HG02623 (cell line): ENCODE results near the gene FGF18.

ENCODE experiments used
- ATAC-seq: cut with Tn5 transposase; IDR thresholded peaks from one replicate; pipeline ENCODE4 v1.9.1; 2021; ENCODE audit warnings: moderate library complexity; ENCODE audit not compliant: unreplicated experiment

The FGF18 gene

GRCh38 chr5:171422495-171422894 lies 3.0 kb downstream of the FGF18 start:
- no peak for ATAC-seq

DNA sequence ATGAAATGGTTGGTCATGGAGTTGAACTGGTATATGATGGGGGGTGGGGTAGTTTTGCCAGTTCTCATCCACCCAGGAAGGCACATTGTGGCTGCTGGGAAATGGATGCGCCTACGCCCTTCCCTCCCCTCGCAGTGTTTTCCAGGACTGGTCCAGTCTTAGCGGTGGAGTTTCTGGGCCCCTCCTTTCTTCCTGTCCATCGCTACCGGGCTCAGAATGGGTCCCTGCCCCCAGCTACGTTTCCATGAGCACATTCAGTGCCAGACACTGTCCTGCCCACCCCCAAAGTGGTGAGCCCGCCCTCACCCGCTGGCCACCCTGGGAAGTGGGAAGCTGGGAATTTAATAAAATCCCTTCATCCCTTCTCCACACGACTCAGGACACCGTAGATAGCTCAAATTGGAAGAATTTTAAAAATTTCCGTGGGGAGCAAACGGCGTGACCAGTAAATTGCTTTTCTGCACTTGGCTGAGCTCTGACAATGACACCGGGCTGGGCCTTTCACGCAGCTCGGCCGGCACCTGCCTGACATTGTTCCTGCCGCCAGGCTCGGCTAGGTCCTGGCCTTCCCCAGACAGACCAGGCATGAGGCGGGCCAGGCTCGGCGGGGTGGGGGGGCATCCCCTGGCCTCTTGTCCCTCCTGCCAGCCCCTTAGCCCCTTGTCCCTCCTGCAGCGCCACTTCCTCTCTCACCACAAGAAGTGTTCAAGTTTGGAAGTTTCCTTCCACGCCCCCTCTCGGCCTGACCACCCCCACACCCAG lies 3.6 kb downstream of the FGF18 start:
- ATAC-seq = no peak

DNA sequence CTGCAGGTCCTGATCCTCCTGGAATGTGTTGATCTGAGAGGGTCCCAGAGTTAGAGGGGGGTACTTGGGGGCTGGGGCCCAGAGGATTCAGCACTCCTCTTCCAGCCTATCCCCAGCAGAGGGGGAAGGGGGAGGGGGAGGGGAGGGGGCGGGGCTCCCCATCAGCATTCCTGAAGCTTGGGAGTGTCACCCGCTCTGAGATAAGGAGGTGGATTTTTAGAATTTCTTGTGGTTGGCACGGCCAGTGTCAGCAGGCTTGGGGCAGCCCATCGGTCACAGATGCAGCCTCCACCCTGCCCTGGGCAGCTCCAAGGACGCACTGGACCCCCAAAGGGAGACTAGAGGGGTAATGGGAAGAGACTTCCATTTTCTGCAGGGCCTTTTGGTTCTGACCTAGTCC lies 5.3 kb downstream of the FGF18 start:
- no peak for ATAC-seq

GRCh38 chr5:171425596-171426244 lies 6.3 kb downstream of the FGF18 start:
- ATAC-seq = no peak

DNA sequence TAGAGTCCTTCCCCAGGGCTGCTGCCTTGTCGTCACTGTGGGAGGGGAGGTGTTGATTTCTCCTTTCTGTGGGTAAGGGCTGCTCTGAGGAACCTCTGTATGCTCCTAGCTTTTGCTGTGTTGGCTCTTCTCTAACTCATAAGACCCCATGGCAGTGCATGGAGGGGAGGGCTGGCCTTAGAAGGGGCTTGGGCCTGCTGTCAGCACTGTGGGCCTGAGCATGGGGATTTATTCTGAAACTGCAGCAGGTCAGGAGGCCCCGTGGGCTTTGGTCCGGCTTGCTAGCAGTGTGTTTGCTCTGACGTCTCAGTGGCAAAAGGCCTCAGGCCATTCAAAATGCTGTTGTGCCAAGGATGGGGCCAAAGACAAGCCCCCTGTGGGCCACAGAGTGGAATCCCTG lies 6.8 kb downstream of the FGF18 start:
- ATAC-seq = no peak

DNA sequence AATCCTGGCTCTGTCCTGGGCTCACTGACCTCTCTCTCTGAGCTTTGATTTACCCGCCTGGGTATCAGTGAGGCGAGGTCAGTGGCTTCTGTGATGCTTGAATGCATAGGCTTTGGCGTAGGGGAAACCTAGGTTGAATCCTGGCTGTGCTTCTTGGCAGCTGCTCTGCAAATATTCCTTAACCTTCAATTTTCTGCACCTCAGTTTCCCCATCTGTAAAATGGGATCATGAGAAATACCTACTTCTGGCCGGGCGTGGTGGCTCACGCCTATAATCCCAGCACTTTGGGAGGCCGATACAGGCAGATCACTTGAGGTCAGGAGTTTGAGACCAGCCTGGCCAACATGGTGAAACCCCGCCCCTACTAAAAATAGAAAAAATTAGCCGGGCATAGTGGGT lies 7.2 kb downstream of the FGF18 start:
- ATAC-seq = no peak

DNA sequence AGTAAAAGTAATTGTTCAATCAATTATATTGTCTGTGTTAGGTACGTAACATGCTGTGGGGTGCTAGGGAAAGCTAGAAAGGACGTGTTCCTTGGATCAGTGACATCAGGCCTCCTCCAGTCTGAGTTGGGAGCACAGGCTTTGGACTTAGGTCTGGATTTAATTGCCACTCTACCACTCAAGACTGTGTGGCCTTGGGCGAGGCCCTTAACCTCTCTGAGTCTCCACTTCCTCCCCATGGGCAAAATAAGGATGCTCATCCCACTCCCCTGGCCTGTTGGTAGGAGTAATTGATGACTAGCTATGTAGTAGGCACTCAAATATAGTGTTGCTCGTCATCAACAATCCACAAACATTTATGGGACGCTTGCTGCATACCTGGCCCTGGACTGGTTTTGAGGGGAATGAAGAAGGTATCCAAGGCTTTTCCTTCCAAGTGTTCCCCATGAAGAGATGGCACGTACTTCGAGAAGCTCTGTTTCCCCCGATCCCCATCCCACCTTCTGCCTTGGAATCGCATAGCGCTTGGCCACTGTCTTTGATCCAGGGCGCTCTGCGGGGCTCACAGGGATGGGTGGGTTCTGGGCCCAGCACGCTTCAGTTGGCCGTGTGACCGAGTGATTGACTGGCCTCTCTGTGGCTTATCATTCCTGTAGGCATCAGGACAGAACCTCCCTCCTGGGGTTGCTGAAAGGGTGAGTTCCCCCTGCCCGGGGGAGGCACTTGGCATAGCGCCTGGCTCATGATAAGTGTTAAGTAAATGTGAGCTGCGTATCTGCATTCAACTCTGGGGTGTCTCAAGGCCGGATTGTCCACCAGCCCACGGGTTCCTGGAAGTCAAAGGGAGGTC lies 8.1 kb downstream of the FGF18 start:
- ATAC-seq = no peak

DNA sequence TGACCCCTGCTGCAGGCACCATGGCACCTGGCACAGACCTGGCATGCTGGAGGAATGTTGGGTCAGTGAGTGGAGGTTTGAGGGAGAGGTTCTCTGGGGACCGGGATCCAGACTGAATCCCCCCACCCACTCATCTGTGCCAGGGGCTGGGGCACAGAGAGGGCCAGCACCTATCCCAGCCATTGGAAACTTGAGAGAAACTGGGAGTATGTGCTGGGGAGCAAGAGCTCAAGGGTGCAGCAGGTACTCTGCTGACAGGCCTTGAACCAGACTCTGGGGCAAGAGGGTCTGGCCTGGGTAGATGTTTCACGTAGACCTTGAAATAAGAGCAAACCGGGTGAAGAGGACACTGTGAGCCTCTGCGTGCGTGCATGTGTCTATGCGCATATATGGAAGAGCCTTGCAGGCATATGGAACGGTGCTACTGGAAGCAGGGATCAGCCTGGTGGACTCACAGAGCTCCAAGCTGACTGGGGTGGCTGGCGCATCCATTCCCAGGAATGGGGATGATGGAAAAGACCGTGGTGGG lies 8.8 kb downstream of the FGF18 start:
- no peak for ATAC-seq

DNA sequence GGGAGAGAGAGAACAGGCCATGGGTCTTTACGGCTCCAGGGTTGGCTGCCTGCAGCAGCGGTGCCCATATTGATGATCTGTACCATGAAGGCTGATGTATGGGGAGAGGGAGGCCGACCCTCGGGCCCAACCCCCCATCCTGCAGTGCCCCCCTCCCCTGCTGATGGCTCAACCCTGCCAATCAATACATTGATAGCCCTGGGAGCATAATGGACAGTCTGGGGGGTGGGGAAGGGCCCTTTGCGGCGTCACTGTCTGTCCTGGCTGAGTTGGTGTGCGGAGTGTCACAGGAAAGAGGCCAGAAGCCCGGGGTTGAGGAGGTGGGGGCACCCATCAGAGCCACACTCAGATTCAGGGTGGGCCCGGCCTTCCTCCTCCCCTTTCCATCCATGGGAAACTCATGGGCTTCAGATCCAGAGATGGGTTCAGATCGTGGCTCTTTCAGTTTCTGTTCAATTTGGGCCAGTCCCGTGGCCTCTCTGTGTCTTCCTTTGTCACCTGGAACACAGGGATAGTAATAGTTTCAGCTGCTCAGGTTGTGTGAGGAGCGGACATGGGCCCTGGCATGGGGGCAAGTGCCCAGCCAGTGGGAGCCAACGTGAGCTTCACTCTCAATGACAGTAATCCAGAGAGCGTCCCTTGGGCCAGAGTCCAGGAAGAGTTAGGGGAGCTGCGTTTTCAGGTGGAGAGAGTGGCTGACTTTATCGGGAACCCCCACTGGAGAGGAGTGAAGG lies 9.5 kb downstream of the FGF18 start:
- ATAC-seq = no peak

- no peak for ATAC-seq
These were observed 10.1 kb downstream of the FGF18 start for GRCh38 chr5:171429543-171429910.

- no peak for ATAC-seq
These were observed 11.9 kb downstream of the FGF18 start for GRCh38 chr5:171431251-171431777.

DNA sequence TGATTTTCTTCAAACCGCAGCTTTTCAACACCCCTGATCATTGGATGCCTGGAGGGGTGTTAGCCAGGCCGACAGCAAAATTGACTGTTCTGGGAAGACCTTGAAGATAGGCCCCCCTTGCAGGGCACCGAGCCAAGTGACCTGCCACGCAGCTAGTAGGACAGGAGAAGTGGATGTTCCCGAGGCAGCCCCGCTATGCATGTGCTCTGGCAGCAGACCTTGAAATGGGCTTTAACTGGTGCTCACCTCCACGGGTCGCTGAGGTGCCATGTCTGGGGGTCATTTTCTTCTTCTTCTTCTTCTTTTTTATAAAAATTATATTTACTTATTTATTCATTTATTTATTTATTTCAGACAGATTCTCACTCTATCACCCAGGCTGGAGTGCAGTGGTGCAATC lies 12.6 kb downstream of the FGF18 start:
- ATAC-seq = no peak

GRCh38 chr5:171432583-171433351 lies 13.3 kb downstream of the FGF18 start:
- ATAC-seq = no peak

- ATAC-seq = no peak
These were observed 13.9 kb downstream of the FGF18 start for GRCh38 chr5:171433352-171433698.

DNA sequence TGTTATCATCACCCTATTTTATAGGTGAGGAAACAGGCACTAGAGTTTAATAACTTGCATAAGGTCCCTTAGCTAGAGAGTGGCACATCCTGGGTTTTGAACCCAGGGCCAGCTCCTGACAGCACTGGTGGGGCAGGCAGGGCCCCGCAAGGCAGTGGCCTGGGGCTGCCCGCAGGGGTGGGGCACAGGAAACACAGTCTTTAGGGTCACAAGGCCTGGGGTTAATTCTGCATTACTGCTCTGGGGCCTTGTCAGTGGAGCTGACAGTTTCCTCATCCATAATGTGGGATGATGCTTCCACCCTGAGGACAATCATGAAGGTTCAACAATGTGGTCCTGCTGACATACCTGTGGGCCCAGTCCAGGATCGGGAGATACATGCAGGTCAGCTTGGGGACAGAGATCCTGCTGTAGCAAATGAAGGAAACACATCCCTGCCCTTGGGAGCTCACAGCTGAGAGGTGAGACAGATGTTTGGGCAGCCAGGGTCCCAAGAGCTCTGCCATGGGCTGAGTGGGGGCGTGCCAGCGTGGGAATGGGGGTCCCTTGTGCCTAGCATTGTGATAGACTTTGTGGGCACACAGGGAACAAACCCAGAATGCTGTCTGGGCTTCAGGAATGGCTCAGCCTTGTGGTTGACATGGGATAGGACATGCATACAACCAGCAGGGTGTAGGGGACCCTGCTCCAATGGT lies 14.7 kb downstream of the FGF18 start:
- ATAC-seq = no peak

DNA sequence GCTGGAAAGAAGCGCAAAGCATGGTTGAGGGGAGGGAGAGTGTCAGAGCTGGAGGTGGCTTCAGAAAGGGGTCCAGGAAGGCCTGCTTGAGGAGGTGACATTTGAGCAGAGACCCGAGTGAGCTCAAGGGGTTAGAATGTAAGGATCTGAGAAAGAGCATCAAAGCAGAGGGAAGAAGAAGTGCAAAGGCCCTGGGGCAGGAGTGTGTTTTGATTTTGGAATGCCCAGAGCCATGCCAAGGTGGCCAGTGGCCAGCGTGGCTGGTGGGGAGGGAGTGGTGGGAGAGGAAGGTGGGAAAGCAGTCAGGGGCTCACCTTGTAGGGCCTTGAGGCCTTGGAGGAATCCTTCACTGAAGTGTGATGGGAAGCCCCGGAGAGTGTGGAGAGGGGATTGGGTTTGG lies 15.4 kb downstream of the FGF18 start:
- ATAC-seq = no peak

DNA sequence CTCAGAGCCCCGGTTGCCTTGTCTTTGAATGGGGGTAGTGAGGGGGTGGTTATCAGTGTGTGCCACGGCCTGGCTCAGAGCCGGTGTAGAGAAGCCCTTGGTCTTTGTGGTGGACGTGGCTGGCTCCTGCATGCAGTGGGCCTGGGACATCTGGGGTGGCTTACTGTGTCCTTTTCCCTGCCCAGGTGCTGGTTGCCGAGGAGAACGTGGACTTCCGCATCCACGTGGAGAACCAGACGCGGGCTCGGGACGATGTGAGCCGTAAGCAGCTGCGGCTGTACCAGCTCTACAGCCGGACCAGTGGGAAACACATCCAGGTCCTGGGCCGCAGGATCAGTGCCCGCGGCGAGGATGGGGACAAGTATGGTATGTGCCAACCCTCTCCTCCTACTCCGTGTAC lies 16.5 kb downstream of the FGF18 start:
- ATAC-seq = no peak

DNA sequence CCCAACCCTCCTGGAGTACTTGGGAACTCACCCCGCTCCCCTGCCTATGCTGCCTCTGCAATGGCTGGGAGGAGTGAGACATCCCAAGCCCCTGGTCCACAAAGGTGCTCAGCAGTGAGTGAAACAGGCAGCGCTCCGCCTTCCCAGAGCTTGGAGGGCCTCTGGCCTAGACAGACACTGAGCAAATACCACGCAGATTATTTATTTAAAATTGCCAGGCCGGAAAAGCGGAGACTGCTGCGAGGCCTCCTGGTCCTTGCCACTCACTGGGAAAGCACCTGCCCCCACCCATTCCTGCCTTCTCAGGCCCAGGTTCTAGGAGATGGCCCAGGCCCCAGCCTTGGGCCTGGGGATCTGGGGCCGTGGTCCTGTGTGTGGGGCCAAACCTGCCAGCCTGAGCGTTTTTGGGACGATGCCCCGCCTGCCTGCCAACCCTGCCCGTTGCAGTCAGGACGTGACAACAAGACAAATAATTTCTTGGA lies 17.4 kb downstream of the FGF18 start:
- no peak for ATAC-seq

DNA sequence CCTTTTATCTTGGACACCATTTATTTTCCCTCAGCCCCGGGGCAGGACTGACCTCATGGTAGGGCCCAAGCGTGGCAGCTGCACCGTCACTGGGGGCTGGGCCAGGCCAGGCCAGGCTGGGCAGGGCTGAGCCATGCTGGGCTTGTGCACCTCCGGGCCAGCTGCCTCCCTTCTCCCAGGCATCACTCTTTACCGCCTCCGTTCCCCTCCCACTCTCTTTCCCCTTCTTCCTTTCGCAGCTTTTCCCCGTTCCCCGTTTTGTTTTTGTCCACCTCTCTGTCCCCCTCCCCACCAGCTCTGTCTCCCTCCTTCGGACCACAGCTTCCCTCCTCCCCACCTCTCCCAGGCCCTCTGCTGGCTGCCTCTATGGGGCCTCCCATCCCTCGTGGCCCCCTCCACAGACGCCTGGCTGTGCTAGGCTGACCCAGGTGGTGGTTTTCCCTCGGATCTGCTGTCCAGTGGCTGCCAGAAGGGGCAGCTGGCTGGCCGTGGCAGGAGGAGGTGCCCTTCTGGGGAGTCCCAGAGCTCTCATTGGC lies 17.9 kb downstream of the FGF18 start:
- no peak for ATAC-seq
